Inflammatory macrophage treated with lipopolysaccharide for 4 hours (primary cell): Measurements from ENCODE around the gene STIP1.
A peak's percentile ranks its signal among the peaks of the same experiment; 100 is the strongest.

Experiments
- DNase-seq: peaks from one replicate; pipeline ENCODE4 v3.0.0-alpha.2; 2020

Gene STIP1

GRCh38 chr11:64185693-64186491, at the start of gene STIP1:
Gene STIP1 (plus strand): TSS chr11:64186171. CDS start chr11:64186262, 91 bp downstream.
- DNase-seq: peak; percentile 100

- DNase-seq: no peak
Observed at GRCh38 chr11:64136765-64137441, 49.1 kb upstream of the STIP1 start.

- DNase-seq: no peak
Observed at GRCh38 chr11:64138398-64138797, 47.6 kb upstream of the STIP1 start.

- DNase-seq: no peak
Observed at GRCh38 chr11:64139049-64139448, 46.9 kb upstream of the STIP1 start.

GRCh38 chr11:64140082-64140481, 45.9 kb upstream of the STIP1 start:
- DNase-seq: no peak

GRCh38 chr11:64141081-64141783, 44.7 kb upstream of the STIP1 start:
- no peak for DNase-seq

GRCh38 chr11:64144587-64145472, 41.1 kb upstream of the STIP1 start:
- no peak for DNase-seq

GRCh38 chr11:64146036-64146955, 39.7 kb upstream of the STIP1 start:
- DNase-seq: peak; percentile 66

- peak; percentile 67 for DNase-seq
Observed at GRCh38 chr11:64148226-64148916, 37.6 kb upstream of the STIP1 start.

- no peak for DNase-seq
Observed at GRCh38 chr11:64148917-64149617, 36.9 kb upstream of the STIP1 start.

- DNase-seq: no peak
Observed at GRCh38 chr11:64150051-64150450, 35.9 kb upstream of the STIP1 start.

- DNase-seq: no peak
Observed at GRCh38 chr11:64150481-64151239, 35.3 kb upstream of the STIP1 start.

GRCh38 chr11:64151337-64151736, 34.6 kb upstream of the STIP1 start:
- DNase-seq: no peak

GRCh38 chr11:64152841-64153691, 32.9 kb upstream of the STIP1 start:
- DNase-seq: peak; percentile 45

GRCh38 chr11:64153812-64154211, 32.2 kb upstream of the STIP1 start:
- no peak for DNase-seq

- no peak for DNase-seq
Observed at GRCh38 chr11:64156235-64157011, 29.5 kb upstream of the STIP1 start.

GRCh38 chr11:64157631-64158394, 28.2 kb upstream of the STIP1 start:
- DNase-seq: no peak
